Fibroblast of skin of left quadriceps (primary cell): ENCODE measurements around the gene AFAP1L2.

Source experiments
- DNase-seq, 2 experiments: peaks; one replicate each; pipeline ENCODE4 v3.0.0-alpha.2; 2013; ENCODE audit warnings: low read depth in 2 of 2

AFAP1L2 gene

DNA sequence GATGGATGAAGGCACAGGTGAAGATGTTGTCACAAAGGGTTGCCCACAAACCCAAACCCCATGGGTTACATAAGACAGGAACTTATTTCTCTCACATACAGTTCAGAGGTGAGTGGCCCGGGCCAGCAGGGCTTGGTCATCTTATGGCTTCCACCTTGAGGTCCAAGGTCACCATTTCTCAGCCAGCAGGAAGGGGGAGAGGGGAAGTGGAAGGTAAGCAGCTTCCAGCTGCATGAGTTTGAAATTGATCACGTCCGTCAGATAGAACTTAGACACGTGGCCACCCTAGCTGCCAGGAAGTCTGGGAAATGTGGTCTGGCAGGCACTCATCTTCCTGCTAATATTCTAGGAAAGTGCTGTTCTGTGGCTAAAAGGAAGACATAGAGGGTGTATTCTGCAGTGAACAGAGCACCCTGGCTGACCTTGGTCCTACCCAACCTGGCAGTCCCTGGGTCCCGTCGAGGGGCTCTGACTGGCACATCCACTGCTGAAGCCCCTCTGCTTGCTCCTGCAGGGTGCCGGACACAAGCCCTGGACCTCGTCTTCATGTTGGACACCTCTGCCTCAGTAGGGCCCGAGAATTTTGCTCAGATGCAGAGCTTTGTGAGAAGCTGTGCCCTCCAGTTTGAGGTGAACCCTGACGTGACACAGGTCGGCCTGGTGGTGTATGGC lies 115.7 kb downstream of the AFAP1L2 start:
- no peak for DNase-seq

DNA sequence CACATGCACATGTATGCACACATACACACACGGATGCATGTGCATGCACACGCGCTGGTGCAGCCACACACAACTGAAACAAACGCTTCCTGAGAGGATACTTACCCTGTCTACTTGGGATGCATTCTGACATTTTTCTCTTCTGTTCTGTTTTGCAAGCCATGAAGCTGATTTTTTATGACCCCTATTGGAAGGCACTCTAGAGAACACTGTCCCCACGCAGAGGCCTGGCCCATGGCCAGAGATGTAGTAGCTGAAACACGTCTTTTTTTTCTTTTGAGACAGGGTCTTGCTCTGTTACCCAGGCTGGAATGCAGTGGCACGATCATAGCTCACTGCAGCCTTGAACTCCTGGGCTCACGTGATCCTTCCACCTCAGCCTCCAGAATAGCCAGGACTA lies 117.4 kb downstream of the AFAP1L2 start:
- DNase-seq = no peak

DNA sequence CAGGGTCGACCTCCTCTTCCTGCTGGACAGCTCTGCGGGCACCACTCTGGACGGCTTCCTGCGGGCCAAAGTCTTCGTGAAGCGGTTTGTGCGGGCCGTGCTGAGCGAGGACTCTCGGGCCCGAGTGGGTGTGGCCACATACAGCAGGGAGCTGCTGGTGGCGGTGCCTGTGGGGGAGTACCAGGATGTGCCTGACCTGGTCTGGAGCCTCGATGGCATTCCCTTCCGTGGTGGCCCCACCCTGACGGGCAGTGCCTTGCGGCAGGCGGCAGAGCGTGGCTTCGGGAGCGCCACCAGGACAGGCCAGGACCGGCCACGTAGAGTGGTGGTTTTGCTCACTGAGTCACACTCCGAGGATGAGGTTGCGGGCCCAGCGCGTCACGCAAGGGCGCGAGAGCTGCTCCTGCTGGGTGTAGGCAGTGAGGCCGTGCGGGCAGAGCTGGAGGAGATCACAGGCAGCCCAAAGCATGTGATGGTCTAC lies 118.3 kb downstream of the AFAP1L2 start:
- DNase-seq = no peak

DNA sequence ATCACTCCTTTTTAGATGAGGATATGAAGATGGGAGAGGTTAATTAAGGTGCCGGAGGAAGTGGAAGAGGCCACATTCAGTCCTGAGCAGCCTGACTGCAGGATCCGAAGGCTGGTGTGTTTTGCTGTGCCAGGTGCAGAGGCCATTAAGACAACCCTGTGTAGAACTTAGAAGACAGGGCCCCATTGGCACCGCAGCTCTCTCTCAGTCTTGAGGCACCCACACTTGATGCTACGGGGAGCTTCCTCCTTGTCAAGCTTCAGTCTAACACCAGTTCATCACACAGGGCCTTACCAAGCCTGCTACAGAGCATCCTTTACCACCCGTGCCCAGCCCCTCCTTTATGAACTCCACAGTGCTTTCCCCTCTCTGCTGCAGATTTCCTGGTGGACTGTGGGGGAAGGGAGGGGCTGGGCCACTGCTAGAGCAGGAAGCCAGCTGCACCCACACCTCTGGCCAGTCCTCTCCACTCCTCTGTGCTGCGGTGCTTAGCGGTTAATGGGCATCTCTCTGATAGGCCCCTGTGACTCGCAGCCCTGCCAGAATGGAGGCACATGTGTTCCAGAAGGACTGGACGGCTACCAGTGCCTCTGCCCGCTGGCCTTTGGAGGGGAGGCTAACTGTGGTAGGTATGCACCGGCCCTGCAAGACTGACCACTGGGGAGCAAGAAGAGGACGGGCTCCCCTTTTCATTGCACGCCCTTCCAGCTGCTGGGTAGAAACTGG lies 119.8 kb downstream of the AFAP1L2 start:
- no peak for DNase-seq

DNA sequence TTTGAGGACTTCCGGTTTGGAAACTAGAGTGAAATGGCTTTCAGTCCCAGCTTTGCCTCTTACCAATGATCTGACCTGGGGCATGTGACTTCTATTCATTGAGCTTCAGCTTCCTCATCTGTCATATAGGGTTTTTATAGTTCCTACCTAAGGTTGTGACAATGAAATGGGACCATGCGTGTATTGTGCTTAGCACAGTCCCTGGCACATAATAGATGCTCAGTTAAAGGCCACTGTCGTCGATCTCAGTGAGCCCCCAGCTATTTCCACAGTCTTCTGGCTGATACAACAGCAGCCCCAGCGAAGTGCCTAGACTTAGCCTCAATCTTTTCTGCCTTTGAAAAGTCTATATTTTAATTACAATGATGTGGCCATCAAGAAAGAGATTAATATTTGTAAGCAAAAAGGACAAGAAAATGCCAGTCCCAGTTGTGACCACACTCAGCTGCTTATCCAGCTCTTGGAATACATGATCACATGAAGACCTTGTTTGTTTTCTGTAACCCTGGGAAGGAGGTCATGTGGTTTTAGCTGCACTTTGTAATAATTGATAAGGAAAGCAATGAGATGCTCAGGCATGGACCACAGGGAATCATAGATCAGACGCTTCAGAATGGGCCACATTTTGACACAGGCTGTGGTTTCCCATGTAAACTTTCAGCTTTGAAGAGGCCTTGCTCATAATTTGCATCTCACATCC lies 120.6 kb downstream of the AFAP1L2 start:
- no peak for DNase-seq

DNA sequence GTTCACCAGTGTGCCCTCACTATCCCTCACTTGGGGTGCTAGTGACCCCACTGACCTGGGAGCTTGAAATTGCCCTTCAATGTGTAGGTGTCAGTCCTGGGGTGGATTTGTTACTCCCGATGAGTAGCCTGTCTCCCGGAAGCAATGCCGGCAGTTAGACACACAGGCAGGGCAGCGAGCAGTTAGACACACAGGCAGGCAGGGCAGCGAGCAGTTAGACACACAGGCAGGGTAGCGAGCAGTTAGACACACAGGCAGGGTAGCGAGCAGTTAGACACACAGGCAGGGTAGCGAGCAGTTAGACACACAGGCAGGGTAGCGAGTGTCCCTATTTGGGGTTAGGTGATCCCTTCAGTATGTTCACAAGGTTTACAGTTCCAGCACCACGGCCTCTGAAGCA lies 121.2 kb downstream of the AFAP1L2 start:
- DNase-seq = no peak

DNA sequence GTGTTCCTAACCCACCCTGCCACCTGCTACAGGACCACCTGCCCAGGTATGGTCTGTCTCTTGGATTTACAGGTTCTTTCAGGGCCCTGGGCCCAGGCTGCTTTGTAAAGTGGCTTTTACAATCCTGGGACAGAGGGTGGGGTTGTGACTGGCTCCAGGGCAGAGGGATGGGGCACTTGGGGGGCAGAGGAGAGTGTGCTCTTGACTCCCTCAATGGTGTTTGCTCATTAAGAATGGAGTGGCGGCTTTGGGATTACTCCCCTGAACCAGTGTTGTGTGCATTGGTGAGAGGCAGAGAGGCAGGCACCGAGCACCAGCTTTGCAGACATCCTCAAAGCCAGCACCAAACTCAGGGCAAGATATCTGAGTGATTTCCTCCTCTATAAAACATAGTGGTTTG lies 121.8 kb downstream of the AFAP1L2 start:
- no peak for DNase-seq

DNA sequence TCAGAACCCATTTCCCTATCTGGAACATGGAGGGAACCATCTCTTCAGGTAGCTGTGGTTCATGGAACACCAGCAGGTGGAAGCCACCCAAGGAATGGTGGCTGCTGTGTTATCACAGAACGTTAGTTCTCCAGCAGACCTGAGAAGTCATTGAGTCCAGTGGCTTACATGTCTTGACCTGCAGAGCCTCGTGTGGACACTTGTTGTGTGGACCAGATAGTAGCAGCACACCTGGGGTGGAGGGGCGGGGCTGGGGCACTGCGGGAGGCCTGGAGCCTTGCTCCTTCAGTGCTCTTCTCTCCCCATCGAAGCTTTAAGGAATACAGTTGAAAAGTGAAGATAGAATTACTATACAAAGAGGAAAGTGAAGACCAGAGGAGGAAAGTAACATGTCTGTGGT lies 122.8 kb downstream of the AFAP1L2 start:
- DNase-seq = no peak

DNA sequence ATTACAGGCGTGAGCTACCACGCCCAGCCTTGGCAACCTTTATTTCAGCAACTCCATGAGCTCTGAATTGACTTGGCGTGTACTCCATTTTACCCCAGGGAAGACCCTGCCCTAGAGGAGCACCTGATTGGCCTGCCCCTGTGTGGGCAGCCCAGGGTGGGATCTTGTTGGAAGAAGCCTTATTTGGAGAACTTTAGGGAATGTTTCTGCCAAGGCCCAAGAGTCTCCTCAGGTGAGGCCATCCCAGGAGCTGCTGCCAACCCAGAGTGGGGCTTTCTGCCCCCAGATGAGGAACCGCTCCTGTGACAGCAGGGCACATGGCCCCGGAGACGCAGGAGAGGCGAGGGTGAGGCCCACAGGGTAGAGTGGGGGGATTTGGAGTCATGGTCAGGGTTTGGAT lies 123.3 kb downstream of the AFAP1L2 start:
- no peak for DNase-seq

DNA sequence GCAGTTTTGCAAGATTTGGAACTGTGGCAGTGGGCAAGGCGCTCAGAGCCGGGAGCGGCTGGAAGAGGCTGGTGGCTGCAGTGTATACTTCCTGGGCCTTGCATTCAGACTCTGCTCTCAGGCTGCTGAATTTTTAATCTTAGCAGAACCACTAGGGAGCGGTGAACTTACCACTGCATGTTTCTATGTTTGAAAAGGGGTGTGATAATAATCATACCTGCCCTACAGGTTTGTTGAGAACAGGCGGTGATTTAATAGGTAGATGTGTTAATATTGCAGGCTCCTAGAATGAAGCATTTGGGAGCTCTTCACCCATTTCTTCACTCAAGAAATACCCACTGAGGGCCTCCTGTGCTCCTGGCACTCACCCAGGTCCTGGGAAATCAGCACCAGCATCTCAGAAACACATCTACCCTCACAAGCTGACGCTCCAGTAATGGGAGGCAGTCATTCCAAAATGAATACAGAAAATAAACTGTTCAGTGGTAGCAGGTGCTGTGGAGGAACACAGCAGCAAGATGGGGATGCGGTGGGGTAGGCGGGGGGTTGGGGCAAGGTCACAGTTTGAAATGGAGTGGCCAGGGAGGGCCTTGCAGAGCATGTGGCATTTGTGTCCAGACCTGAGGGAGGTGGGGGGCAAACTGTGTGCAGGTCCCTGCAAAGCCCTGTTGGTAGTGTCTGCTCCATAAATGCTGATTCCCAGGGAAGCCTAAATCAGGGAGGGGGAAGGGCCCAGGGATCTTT lies 124.2 kb downstream of the AFAP1L2 start:
- DNase-seq = no peak

DNA sequence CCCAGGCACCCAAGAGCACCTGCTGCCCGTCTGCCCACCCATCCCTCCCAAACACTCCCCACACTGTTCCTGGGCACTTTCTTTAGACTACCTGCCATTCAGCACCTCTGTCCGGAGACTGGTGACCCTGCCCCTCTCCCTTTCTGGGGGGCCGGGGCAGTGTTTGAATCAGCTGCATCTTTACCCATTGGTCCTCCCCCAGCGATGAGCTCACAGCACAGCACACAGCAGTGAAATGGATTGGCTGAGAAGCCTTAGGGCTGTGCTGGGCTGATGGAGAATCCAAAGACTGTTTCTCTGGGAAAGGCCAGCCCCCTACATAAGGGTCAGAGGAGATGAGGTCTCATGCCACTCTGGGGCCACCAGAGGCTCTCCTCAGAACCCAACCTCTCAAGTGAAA lies 125.0 kb downstream of the AFAP1L2 start:
- DNase-seq = no peak

DNA sequence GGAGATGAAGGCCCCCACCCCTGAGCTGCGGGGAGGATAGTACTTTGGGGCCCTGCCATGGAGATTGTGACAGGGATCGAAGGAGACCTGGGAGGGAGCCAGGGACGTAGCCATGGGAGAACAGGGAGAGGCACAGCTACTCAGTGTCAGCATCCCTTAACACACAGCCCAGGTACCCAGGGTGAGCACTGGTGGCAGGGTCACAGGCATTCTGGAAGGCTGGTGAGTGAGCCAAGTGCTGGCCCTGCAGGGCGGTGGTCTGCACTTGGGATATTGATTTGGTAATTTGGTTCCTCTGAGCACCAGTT lies 125.5 kb downstream of the AFAP1L2 start:
- DNase-seq = no peak

DNA sequence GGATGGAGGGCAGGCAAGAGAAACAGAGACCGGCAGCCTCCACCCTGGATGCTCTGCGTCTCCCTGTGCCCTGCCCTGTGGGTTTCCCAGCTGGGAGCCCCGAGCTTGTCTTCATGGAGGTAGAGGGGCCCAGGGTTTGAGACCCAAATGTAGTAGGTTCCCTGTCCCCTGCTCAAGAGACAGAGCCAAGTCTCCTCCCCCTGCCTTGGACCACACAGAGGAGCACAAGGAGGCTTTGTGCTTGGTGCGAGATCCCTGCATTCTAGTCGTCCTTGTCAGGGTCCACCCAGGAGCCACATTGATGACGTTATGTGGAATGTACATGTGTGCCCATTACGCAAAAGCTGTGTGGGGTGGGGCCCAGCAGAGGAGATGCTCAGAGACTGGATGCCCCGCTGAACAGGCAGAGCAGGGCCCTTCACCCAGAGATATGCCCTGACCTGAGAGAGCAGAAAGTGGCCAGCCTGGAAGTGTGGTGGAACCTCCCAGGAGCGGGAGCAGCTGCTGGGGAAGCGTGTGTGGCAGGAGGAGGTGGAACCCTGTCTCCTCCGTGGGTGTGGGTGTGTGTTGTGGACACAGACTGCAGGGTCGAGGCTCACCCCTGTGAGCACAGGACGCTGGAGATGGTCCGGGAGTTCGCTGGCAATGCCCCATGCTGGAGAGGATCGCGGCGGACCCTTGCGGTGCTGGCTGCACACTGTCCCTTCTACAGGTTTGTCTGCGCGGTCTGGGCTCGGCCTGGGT lies 126.0 kb downstream of the AFAP1L2 start:
- DNase-seq = no peak

DNA sequence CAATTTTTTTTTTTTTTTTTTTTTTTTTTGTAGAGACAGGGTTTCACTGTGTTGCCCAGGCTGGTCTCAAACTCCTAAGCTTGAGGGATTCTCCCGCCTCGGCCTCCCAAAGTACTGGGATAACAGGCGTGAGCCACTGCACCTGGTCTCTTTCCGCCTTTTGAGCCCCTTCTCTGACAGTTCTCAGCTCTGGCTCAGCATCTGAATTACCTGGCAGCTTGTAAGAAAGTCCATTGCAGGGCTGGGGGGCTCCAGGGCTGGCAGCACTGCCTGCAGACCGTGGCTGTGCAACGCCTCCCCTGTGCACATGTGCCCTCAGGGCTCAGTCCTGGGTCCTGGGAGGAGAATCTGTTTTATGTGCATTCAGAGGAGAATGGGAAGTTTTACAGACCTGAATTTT lies 127.6 kb downstream of the AFAP1L2 start:
- DNase-seq = no peak

DNA sequence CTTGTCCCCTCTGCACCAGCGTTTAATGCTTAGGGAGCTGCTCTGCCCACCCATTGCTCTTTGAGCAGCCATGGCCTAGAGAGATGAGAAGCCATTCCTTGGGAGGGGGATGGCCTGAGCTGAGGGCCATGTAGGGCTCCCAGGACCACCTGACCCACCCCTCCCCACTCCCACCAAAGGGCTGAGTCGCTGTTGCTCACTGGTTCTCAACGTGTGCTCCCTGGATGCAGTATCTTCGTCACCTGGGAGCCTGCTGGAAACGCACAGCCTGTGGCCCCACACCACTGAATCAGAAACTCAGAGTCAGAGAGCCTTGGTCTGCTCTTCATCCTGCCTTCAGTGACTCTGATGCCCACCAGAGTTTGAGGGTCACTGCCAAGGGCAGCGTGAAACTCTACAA lies 128.2 kb downstream of the AFAP1L2 start:
- DNase-seq = no peak

DNA sequence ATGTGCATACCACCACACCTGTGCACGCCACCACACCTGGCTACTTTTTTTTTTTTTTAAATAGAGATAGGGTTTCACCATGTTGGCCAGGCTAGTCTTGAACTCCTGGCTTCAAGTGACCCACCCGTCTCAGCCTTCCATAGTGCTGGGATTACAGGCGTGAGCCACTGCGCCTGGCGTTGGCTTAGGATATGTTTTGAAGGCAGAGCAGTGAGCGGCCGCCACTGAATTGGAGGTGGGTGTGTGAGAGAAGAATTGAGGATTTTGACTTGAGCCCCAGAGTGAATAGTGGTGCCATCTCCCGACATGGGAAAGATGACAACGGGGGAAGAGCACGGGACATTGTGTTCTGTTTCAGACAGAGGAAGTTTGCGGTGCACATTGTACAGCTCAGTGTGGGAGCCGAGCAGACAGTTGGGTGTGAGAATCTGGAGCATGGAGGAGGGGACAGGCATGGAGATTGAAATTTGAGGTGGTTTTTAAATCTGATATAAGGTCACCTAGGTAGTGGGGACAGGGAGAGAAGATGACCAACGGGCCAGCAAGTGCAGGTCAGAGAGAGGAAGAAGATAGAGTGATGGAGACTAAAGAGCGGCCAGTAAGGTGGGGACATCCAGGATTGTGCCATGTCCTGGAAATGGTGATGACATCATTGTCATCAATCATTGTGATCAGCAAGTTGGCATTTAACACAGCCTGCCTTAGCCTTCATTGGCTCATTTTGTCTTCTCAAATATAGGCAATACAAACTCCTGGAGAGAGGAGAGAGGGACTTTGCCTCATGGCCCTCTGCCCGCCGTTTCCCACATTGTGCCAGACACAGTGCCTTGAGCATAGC lies 129.5 kb downstream of the AFAP1L2 start:
- DNase-seq = no peak

DNA sequence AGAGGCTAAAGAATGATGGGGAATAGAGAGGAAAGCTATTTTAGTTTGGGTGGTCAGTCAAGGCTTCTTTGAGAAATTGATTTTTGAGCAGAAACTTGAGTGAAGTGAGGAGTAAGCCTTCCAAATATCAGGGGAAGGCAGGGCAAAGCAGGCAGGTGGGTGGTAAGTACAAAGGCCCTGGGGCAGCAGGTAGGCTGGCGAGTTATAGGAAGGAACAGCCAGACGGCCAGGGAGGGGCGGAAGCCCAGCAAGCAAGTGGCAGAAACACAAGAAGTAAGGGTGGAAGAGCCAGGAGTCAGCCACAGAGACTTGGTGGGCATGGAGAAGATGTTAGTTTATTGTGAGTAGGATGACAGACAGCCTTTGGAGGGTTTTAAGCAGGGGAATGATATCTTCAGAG lies 130.4 kb downstream of the AFAP1L2 start:
- DNase-seq = no peak

DNA sequence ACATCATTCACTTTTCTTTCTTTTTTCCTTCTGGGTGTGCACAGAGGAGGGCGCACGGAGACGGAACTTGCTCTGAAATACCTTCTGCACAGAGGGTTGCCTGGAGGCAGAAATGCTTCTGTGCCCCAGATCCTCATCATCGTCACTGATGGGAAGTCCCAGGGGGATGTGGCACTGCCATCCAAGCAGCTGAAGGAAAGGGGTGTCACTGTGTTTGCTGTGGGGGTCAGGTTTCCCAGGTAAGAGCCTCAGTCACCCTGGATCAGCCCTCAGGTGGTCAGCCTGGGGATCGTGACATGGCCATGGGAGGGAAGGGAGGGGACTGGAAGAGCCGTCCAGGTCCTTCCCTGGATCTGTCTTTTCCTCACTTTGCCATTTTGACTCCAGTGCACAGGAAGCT lies 131.6 kb downstream of the AFAP1L2 start:
- DNase-seq = no peak

DNA sequence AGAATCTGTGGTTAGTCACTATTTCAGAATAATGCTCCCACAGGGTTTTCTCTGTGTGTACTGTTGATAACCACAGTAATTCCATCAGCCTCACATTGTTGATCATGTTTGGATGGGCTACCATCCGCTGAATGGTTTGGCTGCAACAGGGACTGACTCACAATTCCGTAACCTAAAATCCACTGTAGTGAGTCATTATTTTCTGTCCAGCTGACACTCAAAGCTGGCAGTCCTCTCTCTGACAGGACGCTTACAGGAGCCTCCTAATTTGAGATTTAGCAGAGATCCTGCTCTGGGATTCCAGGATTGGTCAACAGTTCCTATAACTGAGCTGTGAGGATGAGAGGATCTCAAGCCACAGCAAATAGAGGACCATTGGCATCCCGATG lies 132.5 kb downstream of the AFAP1L2 start:
- DNase-seq = peak; percentile 82 to 86

DNA sequence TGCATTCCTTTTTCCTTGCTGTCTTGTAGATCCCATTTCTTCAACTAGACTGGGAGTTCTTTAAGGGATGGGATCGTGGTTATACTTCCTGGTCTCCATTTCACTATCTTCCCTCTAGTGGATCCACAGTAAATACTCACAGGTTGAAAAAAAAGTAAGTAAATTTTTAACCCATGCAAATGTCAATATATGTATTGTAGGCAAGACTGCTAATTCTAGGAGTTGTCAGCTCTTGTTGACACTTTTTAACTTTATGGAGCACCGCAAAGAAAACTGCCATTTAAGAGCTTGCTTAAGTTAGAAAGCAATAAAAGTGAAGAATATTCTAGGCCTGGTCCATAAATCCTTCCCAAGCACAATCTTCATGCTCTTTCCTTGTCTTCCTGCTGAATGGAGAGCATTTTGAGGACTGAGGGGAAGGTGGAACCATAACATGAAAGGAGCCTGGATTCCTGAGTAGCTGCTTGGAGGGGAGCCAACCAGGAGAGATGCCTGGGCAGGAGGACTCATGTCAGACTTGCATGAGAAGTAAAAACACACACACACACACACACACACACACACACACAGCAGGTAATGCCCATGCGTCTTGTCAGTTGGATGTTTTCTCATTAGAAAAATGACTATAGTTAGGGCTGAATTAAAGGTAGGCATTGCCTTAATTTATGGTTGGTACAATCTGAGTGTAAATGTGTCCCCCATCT lies 133.1 kb downstream of the AFAP1L2 start:
- DNase-seq = peak; percentile 43 to 45
